AG04450 (cell line): Measurements from ENCODE around the gene SERTAD2. TPM values are rescaled to one million over a fixed set of nuclear protein-coding genes. Genes with fewer than 3 reads are reported as not detected.

ENCODE experiments used
- CTCF ChIA-PET: fragments of 300-600, 350-600 bp; formaldehyde crosslinking; extraction: SDS; loops from one replicate; lab custom pipeline; 2022; ENCODE audit warnings: antibody characterized with exemption, inconsistent platforms; lab: Charles Lee
- POLR2A ChIA-PET: fragments of 350-600 bp; formaldehyde crosslinking; extraction: SDS; loops from one replicate; lab custom pipeline; 2021; ENCODE audit warnings: antibody characterized with exemption, inconsistent platforms; lab: Yijun Ruan, JAX
- DNase-seq: peaks from one replicate; pipeline ENCODE4 v3.0.0-alpha.2; 2011; ENCODE audit warnings: low read depth, low spot score
- H3K27ac ChIP-seq: one replicate; pipeline ENCODE4 v1.5.1; 2012; ENCODE audit warnings: low read depth, low read length, control low read depth
- H3K27me3 ChIP-seq: one replicate; pipeline ENCODE4 v1.6.0; 2012; ENCODE audit warnings: low read length; ENCODE audit not compliant: control insufficient read depth, insufficient read depth
- H3K4me3 ChIP-seq: 2 replicates; pipeline ENCODE4 v1.5.1; 2011; ENCODE audit warnings: mild to moderate bottlenecking, low read depth, low read length, control low read depth
- H3K9me3 ChIP-seq: 2 replicates; pipeline ENCODE4 v1.5.1; 2012; ENCODE audit warnings: low read length; ENCODE audit not compliant: control insufficient read depth, insufficient read depth
- CTCF ChIP-seq: IDR thresholded peaks from 2 replicates; pipeline ENCODE4 v1.5.1; 2011; ENCODE audit warnings: low read depth, low read length, control low read depth, inconsistent platforms
- polyA plus RNA-seq: library from polyadenylated mRNA; depleted of rRNA; stranded (reverse); fragments of >200 nt; gene quantifications from 2 replicates; pipeline ENCODE4 v1.2.3, GENCODE V29; 2011

The SERTAD2 gene
- polyA plus RNA-seq, 1 experiment = 10.1 TPM

GRCh38 chr2:64604155-64604554, 49.6 kb downstream of the SERTAD2 start:
- TF ChIP-seq CTCF = no peak
- Histone ChIP-seq H3K27ac (no peak overlapping the region), H3K27me3 (peaks cover 46% of the 10 kb centered on the region), H3K4me3 (no peak overlapping the region), H3K9me3 (peaks cover 4% of the 10 kb centered on the region)
- ChIA-PET CTCF (interaction anchor here (0.7 to 1.0 kb wide), 2 partner anchors 263 to 269 kb away, joined by 3 read pairs; no protein-coding TSS in a partner anchor), POLR2A (no interaction called here)
- DNase-seq = no peak

- POLR2A ChIA-PET = no interaction called here
- Histone ChIP-seq H3K27me3 (peaks cover 61% of the 10 kb centered on the region), H3K27ac (no peak overlapping the region), H3K9me3 (peaks cover 4% of the 10 kb centered on the region; the same call in 1 of the 2 replicates), H3K4me3 (no peak overlapping the region)
- TF ChIP-seq CTCF = no peak
- DNase-seq = no peak
- CTCF ChIA-PET = interaction anchor here (1.4 kb wide), 1 partner anchor 271 kb away, joined by 3 read pairs; no protein-coding TSS in a partner anchor
Measured at GRCh38 chr2:64602436-64602835, 51.3 kb downstream of the SERTAD2 start.

GRCh38 chr2:64601785-64602391, 51.8 kb downstream of the SERTAD2 start:
- peaks cover 4% of the 10 kb centered on the region; the same call in 1 of the 2 replicates for H3K9me3 ChIP-seq
- ChIA-PET CTCF (interaction anchor here (1.4 kb wide), 1 partner anchor 271 kb away, joined by 3 read pairs; no protein-coding TSS in a partner anchor), POLR2A (no interaction called here)
- H3K27ac ChIP-seq = no peak overlapping the region
- no peak overlapping the region for H3K4me3 ChIP-seq
- H3K27me3 ChIP-seq = peaks cover 65% of the 10 kb centered on the region
- no peak for DNase-seq
- no peak for TF ChIP-seq CTCF

GRCh38 chr2:64601034-64601754, 52.5 kb downstream of the SERTAD2 start:
- POLR2A ChIA-PET = no interaction called here
- peaks cover 4% of the 10 kb centered on the region; the same call in 1 of the 2 replicates for H3K9me3 ChIP-seq
- peaks cover 66% of the 10 kb centered on the region for H3K27me3 ChIP-seq
- DNase-seq = no peak
- CTCF ChIA-PET = interaction anchor here (0.6 to 2.1 kb wide), 4 partner anchors 78 to 450 kb away, joined by 3 to 6 read pairs (median 4); partner anchors contain the start of gene AFTPH
- H3K4me3 ChIP-seq = no peak overlapping the region
- no peak for TF ChIP-seq CTCF
- H3K27ac ChIP-seq = no peak overlapping the region

- POLR2A ChIA-PET = no interaction called here
- TF ChIP-seq CTCF = no peak
- CTCF ChIA-PET = interaction anchor here (1.1 to 2.1 kb wide), 2 partner anchors 12 to 76 kb away, joined by 3 to 6 read pairs; partner anchors contain the start of gene AFTPH
Measured at GRCh38 chr2:64599469-64599868, 54.2 kb downstream of the SERTAD2 start.

More at GRCh38 chr2:64599469-64599868, 54.2 kb downstream of the SERTAD2 start:
- no peak overlapping the region for H3K27ac ChIP-seq
- peaks cover 55% of the 10 kb centered on the region for H3K27me3 ChIP-seq
- DNase-seq = no peak
- H3K9me3 ChIP-seq = peaks cover 4% of the 10 kb centered on the region; the same call in 1 of the 2 replicates
- no peak overlapping the region for H3K4me3 ChIP-seq
